H1 (cell line): ENCODE data around the gene FBXO45. TPM values are rescaled to one million over a fixed set of nuclear protein-coding genes. Genes with fewer than 3 reads are reported as not detected.

Experiments
- CTCF ChIA-PET: fragments of 300-600 bp; sonication (Branson Sonifier 250); formaldehyde crosslinking; loops from one replicate; lab custom pipeline; 2021; ENCODE audit not compliant: partially characterized antibody; lab: Charles Lee
- POLR2A ChIA-PET: fragments of 300-600 bp; sonication (Branson Sonifier 250); formaldehyde crosslinking; loops from one replicate; lab custom pipeline; 2021; ENCODE audit warnings: inconsistent platforms; ENCODE audit not compliant: partially characterized antibody; lab: Charles Lee
- DNase-seq, 2 experiments: peaks; one replicate each; pipeline versions ENCODE4 v3.0.0 to v3.0.0-alpha.2; 2010 to 2022; ENCODE audit warnings: low spot score in 2 of 2, low read depth in 1 of 2, mixed read lengths in 1 of 2
- FAIRE-seq: peaks from 2 replicates; lab custom pipeline; 2011; peaks lifted over from hg19 to GRCh38; lab: Jason Lieb, UNC
- H2AFZ ChIP-seq: 2 replicates; pipeline ENCODE4 v1.8.1; 2012; ENCODE audit warnings: low read length, inconsistent platforms
- H2AK5ac ChIP-seq: 2 replicates; pipeline ENCODE4 v1.6.1; 2013; ENCODE audit warnings: low read depth, low read length
- H2BK120ac ChIP-seq: replicated peaks from 2 replicates; pipeline ENCODE3; 2013; ENCODE audit warnings: low read depth, low read length, inconsistent platforms
- H2BK12ac ChIP-seq: 2 replicates; pipeline ENCODE4 v1.6.1; 2013; ENCODE audit warnings: low read depth, low read length
- H2BK15ac ChIP-seq: 2 replicates; pipeline ENCODE4 v1.6.1; 2013; ENCODE audit warnings: low read length
- H2BK20ac ChIP-seq: 2 replicates; pipeline ENCODE4 v1.6.1; 2013; ENCODE audit warnings: low read length
- H2BK5ac ChIP-seq: 2 replicates; pipeline ENCODE4 v1.6.1; 2013; ENCODE audit warnings: low read depth, low read length
- H3K14ac ChIP-seq: 2 replicates; pipeline ENCODE4 v1.6.1; 2013; ENCODE audit warnings: inconsistent platforms; ENCODE audit not compliant: insufficient read length
- H3K18ac ChIP-seq: 2 replicates; pipeline ENCODE4 v1.6.1; 2013; ENCODE audit warnings: low read length; ENCODE audit errors: extremely low read depth
- H3K23ac ChIP-seq: 2 replicates; pipeline ENCODE4 v1.6.1; 2013; ENCODE audit warnings: inconsistent platforms; ENCODE audit not compliant: insufficient read length
- H3K23me2 ChIP-seq: 2 replicates; pipeline ENCODE4 v1.6.1; 2013; ENCODE audit warnings: low read depth, low read length
- H3K27ac ChIP-seq: 2 replicates; pipeline ENCODE4 v1.6.1; 2011; ENCODE audit warnings: low read depth, low read length, inconsistent platforms
- H3K27me3 ChIP-seq, 4 experiments: replicated peaks in 1 of 4; 1 replicate in 1 of 4; 2 replicates in 3 of 4; pipeline versions ENCODE4 v1.6.1 to v1.8.1; 2011 to 2013; ENCODE audit warnings: low read length in 3 of 4, mild to moderate bottlenecking in 3 of 4, inconsistent platforms in 2 of 4, mixed read lengths in 2 of 4, moderate library complexity in 1 of 4; ENCODE audit not compliant: control insufficient read depth in 3 of 4, insufficient read depth in 3 of 4; ENCODE audit errors: extremely low read depth in 1 of 4
- H3K36me3 ChIP-seq, 4 experiments: 2 replicates each; pipeline versions ENCODE4 v1.6.1 to v1.8.1; 2011 to 2013; ENCODE audit warnings: mild to moderate bottlenecking in 4 of 4, low read length in 3 of 4, moderate library complexity in 2 of 4, control low read depth in 1 of 4, inconsistent platforms in 1 of 4; ENCODE audit not compliant: insufficient read depth in 4 of 4, control insufficient read depth in 2 of 4
- H3K4ac ChIP-seq: replicated peaks from 2 replicates; pipeline ENCODE3; 2013; ENCODE audit warnings: low read length, low read depth, mixed read lengths, inconsistent platforms; ENCODE audit not compliant: insufficient read length
- H3K4me1 ChIP-seq, 4 experiments: replicated peaks in 1 of 4; 1 replicate in 1 of 4; 2 replicates in 3 of 4; pipeline versions ENCODE4 v1.6.1 to v1.8.1; 2011 to 2013; ENCODE audit warnings: low read length in 3 of 4, inconsistent platforms in 2 of 4, mixed read lengths in 1 of 4; ENCODE audit not compliant: insufficient read depth in 4 of 4, control insufficient read depth in 3 of 4
- H3K4me2 ChIP-seq, 2 experiments: 2 replicates each; pipeline versions ENCODE4 v1.6.1 to v1.8.1; 2011 to 2013; ENCODE audit warnings: low read depth in 2 of 2, low read length in 2 of 2, control low read depth in 1 of 2, inconsistent platforms in 1 of 2, mild to moderate bottlenecking in 1 of 2; ENCODE audit not compliant: insufficient read depth in 1 of 2
- H3K4me3 ChIP-seq, 4 experiments: fragments of 200-600, 300-600 bp in 1 of 4; sonication (generic), shearing (Covaris generic), sonication (Bioruptor Twin) in 1 of 4; 2 replicates each; pipeline versions ENCODE4 v1.5.1 to v1.8.1; 2011 to 2016; ENCODE audit warnings: low read length in 4 of 4, low read depth in 3 of 4, control low read depth in 2 of 4, inconsistent platforms in 2 of 4, mild to moderate bottlenecking in 2 of 4, mixed read lengths in 1 of 4, moderate library complexity in 1 of 4; ENCODE audit not compliant: insufficient read depth in 2 of 4; ENCODE audit errors: extremely low read depth in 1 of 4
- H3K56ac ChIP-seq: replicated peaks from 2 replicates; pipeline ENCODE3; 2013; ENCODE audit warnings: low read depth, mild to moderate bottlenecking, mixed read lengths, low read length, inconsistent platforms; ENCODE audit not compliant: insufficient read length
- H3K79me1 ChIP-seq: 2 replicates; pipeline ENCODE4 v1.6.1; 2013; ENCODE audit warnings: low read depth, low read length, control low read depth
- H3K79me2 ChIP-seq, 2 experiments: 2 replicates each; pipeline versions ENCODE4 v1.6.1 to v1.8.1; 2012 to 2013; ENCODE audit warnings: low read length in 2 of 2, mild to moderate bottlenecking in 2 of 2, inconsistent platforms in 1 of 2; ENCODE audit not compliant: insufficient read depth in 2 of 2, control insufficient read depth in 1 of 2
- H3K9ac ChIP-seq, 4 experiments: replicated peaks in 1 of 4; 1 replicate in 1 of 4; 2 replicates in 3 of 4; pipeline versions ENCODE4 v1.6.1 to v1.8.1; 2011 to 2013; ENCODE audit warnings: low read depth in 3 of 4, low read length in 3 of 4, control low read depth in 2 of 4, mild to moderate bottlenecking in 2 of 4, moderate library complexity in 2 of 4, inconsistent platforms in 1 of 4; ENCODE audit errors: extremely low read depth in 1 of 4
- H3K9me3 ChIP-seq, 2 experiments: 2 replicates each; pipeline versions ENCODE4 v1.6.1 to v1.8.1; 2012 to 2013; ENCODE audit warnings: mild to moderate bottlenecking in 2 of 2, moderate library complexity in 2 of 2, control low read depth in 1 of 2, inconsistent platforms in 1 of 2, low read depth in 1 of 2, low read length in 1 of 2, mixed read lengths in 1 of 2; ENCODE audit not compliant: insufficient read depth in 2 of 2
- H4K20me1 ChIP-seq, 2 experiments: replicated peaks in 1 of 2; 2 replicates each; pipeline versions ENCODE3 to v1.8.1; 2011 to 2013; ENCODE audit warnings: inconsistent platforms in 2 of 2, low read length in 2 of 2, mild to moderate bottlenecking in 1 of 2; ENCODE audit not compliant: insufficient read depth in 2 of 2, control insufficient read depth in 1 of 2
- H4K5ac ChIP-seq: 2 replicates; pipeline ENCODE4 v1.6.1; 2013; ENCODE audit warnings: low read length, low read depth, mixed read lengths, inconsistent platforms; ENCODE audit not compliant: insufficient read length
- H4K8ac ChIP-seq: 2 replicates; pipeline ENCODE4 v1.8.0; 2013; ENCODE audit warnings: mild to moderate bottlenecking, moderate library complexity, low read length, inconsistent platforms; ENCODE audit not compliant: insufficient read depth; ENCODE audit errors: extremely low read depth
- H4K91ac ChIP-seq: replicated peaks from 2 replicates; pipeline ENCODE3; 2013; ENCODE audit warnings: low read length, mixed read lengths, inconsistent platforms; ENCODE audit not compliant: insufficient read length
- CREB1 ChIP-seq: IDR thresholded peaks from 2 replicates; pipeline ENCODE4 v1.6.1; 2012; ENCODE audit warnings: inconsistent platforms
- CTBP2 ChIP-seq: IDR thresholded peaks from 2 replicates; pipeline ENCODE4 v1.7.0; 2011; ENCODE audit warnings: borderline replicate concordance, mild to moderate bottlenecking, moderate library complexity, mixed read lengths, low read length; ENCODE audit not compliant: insufficient read depth, insufficient read length
- CTCF ChIP-seq, 3 experiments: IDR thresholded peaks; 1 replicate in 2 of 3; 2 replicates in 1 of 3; pipeline versions ENCODE4 v1.5.1 to v1.6.1; 2011; ENCODE audit warnings: low read length in 3 of 3, mild to moderate bottlenecking in 3 of 3, inconsistent platforms in 2 of 3, low read depth in 1 of 3, moderate library complexity in 1 of 3; ENCODE audit not compliant: insufficient read depth in 1 of 3; ENCODE audit errors: control extremely low read depth in 1 of 3
- EGR1 ChIP-seq: IDR thresholded peaks from 2 replicates; pipeline ENCODE4 v1.6.1; 2011; ENCODE audit warnings: low read depth, low read length, borderline replicate concordance
- EP300 ChIP-seq, 2 experiments: IDR thresholded peaks; 1 replicate in 1 of 2; 2 replicates in 1 of 2; pipeline ENCODE4 v1.6.1; 2011 to 2012; ENCODE audit warnings: low read depth in 2 of 2, low read length in 2 of 2, mild to moderate bottlenecking in 2 of 2, borderline replicate concordance in 1 of 2, inconsistent platforms in 1 of 2, moderate library complexity in 1 of 2
- FOSL1 ChIP-seq: IDR thresholded peaks from 2 replicates; pipeline ENCODE4 v1.6.1; 2011; ENCODE audit warnings: mild to moderate bottlenecking, low read depth, low read length, moderate library complexity; ENCODE audit not compliant: insufficient read depth
- GABPA ChIP-seq: IDR thresholded peaks from 2 replicates; pipeline ENCODE4 v1.6.1; 2011; ENCODE audit warnings: mild to moderate bottlenecking, low read length, moderate library complexity, borderline replicate concordance; ENCODE audit not compliant: insufficient read depth
- KDM1A ChIP-seq: fragments of 200-600, 300-600 bp; sonication (generic); IDR thresholded peaks from 2 replicates; pipeline ENCODE4 v1.7.1; 2016; ENCODE audit warnings: mild to moderate bottlenecking, low read length, borderline replicate concordance
- MAFK ChIP-seq: IDR thresholded peaks from 2 replicates; pipeline ENCODE4 v1.6.1; 2012; ENCODE audit warnings: low read depth, mild to moderate bottlenecking, improper control_type of control experiment, low read length
- POLR2A ChIP-seq, 2 experiments: IDR thresholded peaks; 1 replicate in 1 of 2; 2 replicates in 1 of 2; pipeline ENCODE4 v1.6.1; 2011; ENCODE audit warnings: low read depth in 2 of 2, low read length in 2 of 2, mild to moderate bottlenecking in 2 of 2; ENCODE audit errors: control extremely low read depth in 1 of 2
- SP4 ChIP-seq: IDR thresholded peaks from 2 replicates; pipeline ENCODE4 v1.6.1; 2012; ENCODE audit warnings: low read length, inconsistent platforms
- WGBS, 2 experiments: shearing (Covaris generic) in 1 of 2; methylation state at CpG; one replicate each; pipeline versions ENCODE4 v1.1.6 to v1.1.7; 2013 to 2015; ENCODE audit warnings: low lambda C conversion rate in 2 of 2, mixed read lengths in 2 of 2, inconsistent platforms in 1 of 2, low coverage in 1 of 2, missing lambda C conversion rate in 1 of 2; ENCODE audit not compliant: insufficient replicate concordance in 2 of 2, insufficient coverage in 1 of 2, insufficient read length in 1 of 2; ENCODE audit errors: extremely low coverage in 1 of 2, missing lambda C conversion rate in 1 of 2; 5-methylcytosine and 5-hydroxymethylcytosine counted together
- polyA plus RNA-seq, 7 experiments: library from polyadenylated mRNA; depleted of rRNA in 3 of 7; stranded (reverse) in 5 of 7; unstranded in 2 of 7; fragments of >200 nt in 5 of 7; fragments of 200-250 nt in 2 of 7; gene quantifications; 1 replicate in 5 of 7; 2 replicates in 1 of 7; 4 replicates in 1 of 7; pipeline versions ENCODE4 v1.2.1 to v1.2.3, GENCODE V29; 2011 to 2013; ENCODE audit warnings: missing spikeins in 2 of 7, mixed read lengths in 2 of 7
- total RNA-seq: library from RNA; stranded (reverse); fragmentation: NEBNext Ultra II Directional; extraction: Animal tissue kit (Norgen Biotek cat#: 25700); gene quantifications from 2 replicates; pipeline ENCODE4 v1.2.1, GENCODE V29; 2021

Gene FBXO45
- total and polyA plus RNA-seq, 2 of the 8 experiments (the other 6 are each of a cell fraction or from before 2014, with no cell fraction given): 5.2 to 19.4 TPM

DNA sequence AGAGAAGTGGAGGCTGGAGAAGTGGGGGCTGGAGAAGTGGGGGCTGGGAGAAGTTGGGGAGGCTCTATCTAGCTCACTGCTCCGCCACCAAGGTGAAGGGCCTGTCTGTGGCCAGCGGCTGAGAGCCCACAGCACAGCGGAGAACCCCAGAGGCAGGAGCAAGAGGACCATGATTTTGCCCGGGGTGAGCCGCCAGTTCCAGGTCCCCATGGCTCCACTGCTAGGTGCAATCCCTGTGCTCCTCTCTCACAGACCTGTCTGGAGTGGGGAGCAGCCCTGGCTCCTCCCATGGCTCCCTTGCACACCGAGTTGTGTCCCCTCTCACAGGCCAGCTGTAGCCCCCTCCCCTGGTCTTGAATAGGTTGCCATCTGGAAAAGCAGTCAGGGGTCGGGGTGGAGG is 66.4 kb downstream of the FBXO45 start:
- Histone ChIP-seq H3K14ac (no peak overlapping the region), H2BK15ac (0 out of 2 replicates have a peak overlapping the region, but pooled peaks have one; percentile 29), H3K23me2 (peaks cover 9% of the 10 kb centered on the region), H3K4ac (peak overlapping the region; percentile 87), H3K36me3 (no peaks in the 10 kb centered on the region), H2BK5ac (no peak overlapping the region), H2BK120ac (no peak overlapping the region), H3K27ac (no peak overlapping the region), H3K4me3 (no peak overlapping the region), H3K27me3 (peaks cover 0 to 5% (median 4%) of the 10 kb centered on the region in 4 experiments; a peak in 4 of 7 replicates), H3K23ac (no peak overlapping the region), H3K9me3 (no peaks in the 10 kb centered on the region), H3K4me2 (no peak overlapping the region), H2BK12ac (peak overlapping the region; percentile 68; the same call in 1 of the 2 replicates), H2BK20ac (no peak overlapping the region), H3K18ac (no peak overlapping the region; the same call in 1 of the 2 replicates), H4K8ac (no peak overlapping the region; the same call in 1 of the 2 replicates), H4K5ac (peak overlapping the region; percentile 29), H3K79me2 (no peaks in the 10 kb centered on the region), H4K20me1 (no peaks in the 10 kb centered on the region), H4K91ac (peak overlapping the region; percentile 30), H3K56ac (no peak overlapping the region), H3K79me1 (no peaks in the 10 kb centered on the region; the same call in 1 of the 2 replicates), H3K4me1 (peaks cover 8 to 19% (median 15%) of the 10 kb centered on the region in 4 experiments), H2AFZ (no peak overlapping the region), H3K9ac (no peak overlapping the region), H2AK5ac (0 out of 2 replicates have a peak overlapping the region, but pooled peaks have one; percentile 24)
- ChIA-PET POLR2A (interaction anchor here (1.2 to 3.7 kb wide), 3 partner anchors 10 to 19 kb away, joined by 8 to 28 read pairs (median 8); no protein-coding TSS in a partner anchor), CTCF (interaction anchor here (1.0 kb wide), 1 partner anchor 10 kb away, joined by 4 read pairs; no protein-coding TSS in a partner anchor)
- FAIRE-seq (no peak), DNase-seq (no peak)
- WGBS, 2 experiments: 95% methylated on average over 7 of the region's 7 CpGs; no CpG with 5 or more reads in 1 of the 2 experiments
- no peak for TF ChIP-seq EGR1
- TF ChIP-seq MAFK: no peak
- no peak for TF ChIP-seq CREB1
- no peak for TF ChIP-seq EP300 (IDR thresholded peaks at IDR 0.05; ENCODE audit: borderline replicate concordance in 1 of 2, low read depth in 2 of 2, low read length in 2 of 2)
- TF ChIP-seq CTBP2: no peak
- TF ChIP-seq FOSL1: no peak
- no peak for TF ChIP-seq SP4
- TF ChIP-seq POLR2A (IDR thresholded peaks at IDR 0.05; ENCODE audit: control extremely low read depth in 1 of 2, low read depth in 2 of 2, low read length in 2 of 2): no peak
- no peak for TF ChIP-seq KDM1A
- TF ChIP-seq GABPA: no peak
- TF ChIP-seq CTCF (IDR thresholded peaks at IDR 0.05; ENCODE audit: control extremely low read depth in 1 of 3, insufficient read depth in 1 of 3, low read depth in 1 of 3, low read length in 3 of 3): no peak
